Measurements from ENCODE around the gene PIPOX. TPM values are rescaled to one million over a fixed set of nuclear protein-coding genes. Genes with fewer than 3 reads are reported as not detected.
A peak's percentile ranks its signal among the peaks of the same experiment; 100 is the strongest.

PIPOX gene
- 3.7 and 8.8 TPM in 2 replicates for total RNA-seq (ENCODE audit: low replicate concordance)

DNA sequence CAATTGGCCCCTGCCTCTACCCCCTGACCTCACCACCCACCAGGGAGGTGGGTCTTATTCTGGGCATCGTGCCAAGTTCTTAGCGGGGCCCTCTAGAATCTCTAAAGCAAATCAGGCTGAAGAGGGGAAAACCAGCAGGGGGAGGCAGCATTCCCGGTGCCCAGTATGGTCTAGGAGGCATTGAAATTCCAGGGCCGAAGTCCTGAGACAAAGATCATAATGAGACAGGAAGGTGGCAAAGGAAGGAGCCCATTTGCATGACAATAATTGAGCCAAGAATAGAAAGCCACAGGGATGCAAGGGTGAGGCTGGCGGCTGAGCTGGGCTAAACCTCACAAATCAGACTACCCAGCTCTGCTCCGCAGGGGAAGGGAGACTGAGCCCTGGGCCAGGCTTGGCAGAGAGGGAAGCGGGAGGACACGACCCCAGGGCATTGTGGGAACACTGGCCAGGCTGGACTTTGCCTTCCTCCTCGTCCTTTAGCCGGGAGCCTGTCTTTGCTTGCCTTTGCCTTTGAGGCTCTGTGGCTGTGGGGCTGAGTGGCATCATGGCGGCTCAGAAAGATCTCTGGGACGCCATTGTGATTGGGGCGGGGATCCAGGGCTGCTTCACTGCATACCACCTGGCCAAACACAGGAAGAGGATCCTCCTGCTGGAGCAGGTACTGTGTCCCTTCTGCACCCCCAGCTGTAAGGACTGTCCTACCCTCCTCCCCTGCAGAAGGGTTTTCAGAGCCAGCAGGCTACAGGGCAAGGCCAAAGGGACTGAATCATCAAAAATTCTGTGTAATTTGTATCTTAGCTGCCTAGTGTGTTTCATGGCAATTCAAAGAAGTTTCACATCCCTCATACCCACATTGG, at the start of gene PIPOX:
TSS of gene PIPOX (plus strand) at position 463 of the 860 bp plus-strand sequence. CDS start at position 548, 85 bp downstream.
- DNase-seq (ENCODE audit: low spot score) = peak; percentile 92
- H3K27ac Mint-ChIP-seq = peak within 1 kb of the TSS; percentile 78
- peaks cover 3% of the 10 kb centered on the region for H3K9me3 Mint-ChIP-seq
- no peaks in the 10 kb centered on the region for H3K36me3 Mint-ChIP-seq
- Histone ChIP-seq H3K4me3 (peak within 1 kb of the TSS; percentile 26), H3K27ac (peak within 1 kb of the TSS; percentile 54), H2AFZ (replicated peaks) (peak within 1 kb of the TSS; percentile 69), H3K9me3 (ENCODE audit: low read depth) (no peaks in the 10 kb centered on the region), H3K4me2 (peak within 1 kb of the TSS; percentile 71), H4K20me1 (ENCODE audit: low read depth) (no peaks in the 10 kb centered on the region), H3F3A (ENCODE audit: low read depth) (peaks cover 64% of the 10 kb centered on the region), H3K79me2 (ENCODE audit: low read depth) (no peaks in the 10 kb centered on the region), H3K27me3 (no peaks in the 10 kb centered on the region), H3K9ac (no peak within 1 kb of the TSS), H3K36me3 (no peaks in the 10 kb centered on the region), H3K4me1 (peaks cover 45% of the 10 kb centered on the region)
- H3K27me3 Mint-ChIP-seq (ENCODE audit: insufficient read depth, low read depth) = peaks cover 45% of the 10 kb centered on the region
- no peak for TF ChIP-seq EZH2 (IDR thresholded peaks at IDR 0.05)
- TF ChIP-seq, protein P1, sequence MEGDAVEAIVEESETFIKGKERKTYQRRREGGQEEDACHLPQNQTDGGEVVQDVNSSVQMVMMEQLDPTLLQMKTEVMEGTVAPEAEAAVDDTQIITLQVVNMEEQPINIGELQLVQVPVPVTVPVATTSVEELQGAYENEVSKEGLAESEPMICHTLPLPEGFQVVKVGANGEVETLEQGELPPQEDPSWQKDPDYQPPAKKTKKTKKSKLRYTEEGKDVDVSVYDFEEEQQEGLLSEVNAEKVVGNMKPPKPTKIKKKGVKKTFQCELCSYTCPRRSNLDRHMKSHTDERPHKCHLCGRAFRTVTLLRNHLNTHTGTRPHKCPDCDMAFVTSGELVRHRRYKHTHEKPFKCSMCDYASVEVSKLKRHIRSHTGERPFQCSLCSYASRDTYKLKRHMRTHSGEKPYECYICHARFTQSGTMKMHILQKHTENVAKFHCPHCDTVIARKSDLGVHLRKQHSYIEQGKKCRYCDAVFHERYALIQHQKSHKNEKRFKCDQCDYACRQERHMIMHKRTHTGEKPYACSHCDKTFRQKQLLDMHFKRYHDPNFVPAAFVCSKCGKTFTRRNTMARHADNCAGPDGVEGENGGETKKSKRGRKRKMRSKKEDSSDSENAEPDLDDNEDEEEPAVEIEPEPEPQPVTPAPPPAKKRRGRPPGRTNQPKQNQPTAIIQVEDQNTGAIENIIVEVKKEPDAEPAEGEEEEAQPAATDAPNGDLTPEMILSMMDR (IDR thresholded peaks at IDR 0.05) = peak; percentile 60
- peak within 1 kb of the TSS; percentile 46 for H3K4me3 Mint-ChIP-seq
- H3K4me1 Mint-ChIP-seq = peaks cover 63% of the 10 kb centered on the region

DNA sequence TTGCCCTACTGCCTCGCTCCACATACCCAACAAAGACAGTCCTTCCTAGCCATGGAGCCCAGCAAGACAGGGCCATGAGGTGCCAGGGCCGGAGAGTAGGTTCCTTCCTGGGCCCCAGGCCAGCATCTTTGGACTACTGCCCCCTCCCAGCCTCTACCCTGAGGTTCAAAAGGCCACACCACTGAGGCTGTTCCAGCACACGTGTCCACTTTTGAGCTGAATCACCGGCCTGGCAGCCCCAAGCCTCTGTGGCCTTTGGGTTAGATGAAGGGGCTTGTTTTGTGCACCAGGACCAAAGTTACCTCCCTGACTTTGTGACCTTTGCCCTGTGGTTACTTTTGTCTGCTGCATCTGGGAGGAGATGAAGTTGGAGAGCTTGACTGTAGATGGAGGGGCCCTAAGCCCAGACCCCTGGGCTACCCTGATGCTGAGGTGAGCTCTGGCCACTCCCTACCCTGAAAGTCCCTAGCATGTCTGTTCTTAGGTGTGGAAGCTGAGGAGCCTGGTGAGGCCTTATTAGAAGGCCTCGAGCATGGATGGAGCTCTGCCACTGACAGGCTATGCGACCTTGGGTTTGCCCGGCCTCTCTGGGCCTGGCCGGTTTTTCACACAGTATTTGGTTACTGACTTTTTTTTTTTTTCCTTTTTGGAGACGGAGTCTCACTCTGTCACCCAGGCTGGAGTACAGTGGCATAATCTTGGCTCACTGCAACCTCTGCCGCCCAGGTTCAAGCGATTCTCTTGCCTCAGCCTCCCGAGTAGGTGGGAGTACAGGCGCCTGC, 49.1 kb upstream of the PIPOX start:
- H3K4me1 ChIP-seq = peaks cover 23% of the 10 kb centered on the region
- peaks cover 3% of the 10 kb centered on the region for H3K4me1 Mint-ChIP-seq
- no peak for DNase-seq (ENCODE audit: low spot score)
- no peaks in the 10 kb centered on the region for H3K36me3 ChIP-seq
- no peak overlapping the region for H3K4me3 Mint-ChIP-seq
- no peak overlapping the region for H2AFZ ChIP-seq (replicated peaks)
- no peak overlapping the region for H3K4me3 ChIP-seq
- H3K27me3 Mint-ChIP-seq (ENCODE audit: insufficient read depth, low read depth) = peaks cover 23% of the 10 kb centered on the region
- no peak overlapping the region for H3K4me2 ChIP-seq
- H3K27ac Mint-ChIP-seq = no peak overlapping the region
- H3K9me3 ChIP-seq (ENCODE audit: low read depth) = no peaks in the 10 kb centered on the region
- no peak overlapping the region for H3K27ac ChIP-seq
- no peaks in the 10 kb centered on the region for H3K9me3 Mint-ChIP-seq
- no peaks in the 10 kb centered on the region for H3K27me3 ChIP-seq
- no peaks in the 10 kb centered on the region for H3K36me3 Mint-ChIP-seq
- no peak overlapping the region for H3K9ac ChIP-seq
- H3K79me2 ChIP-seq (ENCODE audit: low read depth) = no peaks in the 10 kb centered on the region
- H3F3A ChIP-seq (ENCODE audit: low read depth) = no peaks in the 10 kb centered on the region
- H4K20me1 ChIP-seq (ENCODE audit: low read depth) = no peaks in the 10 kb centered on the region
- TF ChIP-seq EZH2 (IDR thresholded peaks at IDR 0.05) (no peak), EZH2phosphoT487 (IDR thresholded peaks at IDR 0.05) (no peak)
- TF ChIP-seq, protein P1 (IDR thresholded peaks at IDR 0.05) = no peak

DNA sequence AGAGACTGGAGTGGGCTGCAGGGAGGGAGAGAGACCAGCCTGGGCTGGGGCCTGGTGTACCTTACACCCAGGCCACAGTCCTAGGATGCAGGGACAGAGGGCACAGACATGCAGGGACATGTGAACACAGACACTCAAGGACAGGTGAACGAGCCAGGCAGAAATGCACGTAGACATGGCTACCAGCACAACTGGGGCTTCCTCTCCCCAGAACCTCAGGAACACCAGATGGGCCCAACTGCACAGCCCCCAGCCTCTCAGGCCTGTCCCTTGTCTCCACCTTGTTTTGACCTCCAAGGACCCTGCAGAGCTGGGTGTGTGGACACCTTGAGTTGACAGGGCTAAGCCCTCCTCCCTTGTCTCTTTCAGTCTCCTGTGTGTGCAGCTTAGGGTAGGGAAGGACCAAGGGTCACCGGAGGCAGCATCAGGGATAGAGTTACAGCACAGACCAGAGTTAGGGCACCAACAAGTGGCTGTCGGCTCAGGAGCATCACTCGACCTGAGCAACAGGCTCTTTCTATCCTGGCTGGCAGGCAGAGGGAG, 46.3 kb upstream of the PIPOX start:
- Histone ChIP-seq H3K4me2 (peak overlapping the region; percentile 3), H3K9me3 (ENCODE audit: low read depth) (no peaks in the 10 kb centered on the region), H3K27ac (no peak overlapping the region), H2AFZ (replicated peaks) (no peak overlapping the region), H3F3A (ENCODE audit: low read depth) (no peaks in the 10 kb centered on the region), H3K9ac (no peak overlapping the region), H3K4me3 (no peak overlapping the region), H4K20me1 (ENCODE audit: low read depth) (no peaks in the 10 kb centered on the region), H3K79me2 (ENCODE audit: low read depth) (no peaks in the 10 kb centered on the region), H3K27me3 (no peaks in the 10 kb centered on the region), H3K36me3 (no peaks in the 10 kb centered on the region), H3K4me1 (peaks cover 26% of the 10 kb centered on the region)
- H3K4me1 Mint-ChIP-seq = peaks cover 3% of the 10 kb centered on the region
- H3K36me3 Mint-ChIP-seq = no peaks in the 10 kb centered on the region
- DNase-seq (ENCODE audit: low spot score) = peak; percentile 41
- peaks cover 33% of the 10 kb centered on the region for H3K27me3 Mint-ChIP-seq (ENCODE audit: insufficient read depth, low read depth)
- H3K27ac Mint-ChIP-seq = peak overlapping the region; percentile 46
- TF ChIP-seq, protein P1 (IDR thresholded peaks at IDR 0.05) = no peak
- no peak for TF ChIP-seq EZH2 (IDR thresholded peaks at IDR 0.05)
- no peak for TF ChIP-seq EZH2phosphoT487 (IDR thresholded peaks at IDR 0.05)
- H3K9me3 Mint-ChIP-seq = no peaks in the 10 kb centered on the region
- H3K4me3 Mint-ChIP-seq = no peak overlapping the region
